ENCODE results near the gene MMP24. TPM values are rescaled to one million over a fixed set of nuclear protein-coding genes. Genes with fewer than 3 reads are reported as not detected.
A peak's percentile ranks its signal among the peaks of the same experiment; 100 is the strongest.

MMP24 gene
- total and polyA plus RNA-seq, 7 experiments from 2014 or later, result 0.07 to 0.08 TPM; not detected in 5

GRCh38 chr20:35216541-35216940, 9.9 kb upstream of the MMP24 start:
- peaks cover 0 to 42% (median 26%) of the 10 kb centered on the region in 5 donors for H3K36me3 Mint-ChIP-seq
- no peak overlapping the region for H3K27ac ChIP-seq (ENCODE audit: low read depth, low read length)
- H3K4me3 ChIP-seq (ENCODE audit: low read length), result no peak overlapping the region
- H3K9me3 Mint-ChIP-seq, result peaks cover 0 to 1% (median 0%) of the 10 kb centered on the region in 11 donors
- intact Hi-C loops (cut with micrococcal nuclease), result no loop called here
- no peaks in the 10 kb centered on the region for H3K27me3 Mint-ChIP-seq
- no peaks in the 10 kb centered on the region for H3K4me1 ChIP-seq (ENCODE audit: control insufficient read depth in 2 of 2, insufficient read depth in 2 of 2, low read length in 2 of 2)
- no peaks in the 10 kb centered on the region for H3K9me3 ChIP-seq (ENCODE audit: control insufficient read depth in 2 of 3, low read length in 3 of 3)
- H3K36me3 ChIP-seq (ENCODE audit: control insufficient read depth in 2 of 3, insufficient read depth in 3 of 3, low read length in 3 of 3), result no peaks in the 10 kb centered on the region
- ChIA-PET POLR2A (no interaction called here), CTCF (interaction anchor here (0.5 to 1.3 kb wide), 2 partner anchors 8 to 284 kb away, joined by 3 to 7 read pairs; no protein-coding TSS in a partner anchor)
- H3K4me3 Mint-ChIP-seq, result no peak overlapping the region
- no peak overlapping the region for H3K27ac Mint-ChIP-seq
- no peaks in the 10 kb centered on the region for H3K27me3 ChIP-seq (ENCODE audit: control insufficient read depth in 2 of 2, insufficient read depth in 2 of 2, low read length in 2 of 2)
- no peak for ATAC-seq
- no peak for DNase-seq
- H3K4me1 Mint-ChIP-seq, result no peaks in the 10 kb centered on the region

DNA sequence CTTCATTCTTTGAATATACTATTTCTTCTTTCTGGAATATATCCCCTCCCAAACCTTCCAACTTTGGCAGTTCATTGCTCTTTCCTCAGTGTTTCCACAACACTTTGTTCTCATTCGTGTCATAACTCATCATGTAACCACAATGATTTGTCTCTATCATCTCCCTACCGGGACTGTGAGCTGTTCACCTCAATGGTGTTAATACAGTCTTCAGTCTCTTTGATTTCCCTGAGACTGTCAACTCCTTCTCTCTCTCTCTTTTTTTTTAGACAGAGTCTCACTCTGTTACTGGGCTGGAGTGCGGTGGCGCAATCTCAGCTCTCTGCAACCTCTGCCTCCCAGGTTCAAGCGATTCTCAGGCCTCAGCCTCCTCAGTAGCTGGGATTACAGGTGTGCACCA, 2.5 kb upstream of the MMP24 start:
- CTCF ChIA-PET, result no interaction called here
- no peak for ATAC-seq

DNA sequence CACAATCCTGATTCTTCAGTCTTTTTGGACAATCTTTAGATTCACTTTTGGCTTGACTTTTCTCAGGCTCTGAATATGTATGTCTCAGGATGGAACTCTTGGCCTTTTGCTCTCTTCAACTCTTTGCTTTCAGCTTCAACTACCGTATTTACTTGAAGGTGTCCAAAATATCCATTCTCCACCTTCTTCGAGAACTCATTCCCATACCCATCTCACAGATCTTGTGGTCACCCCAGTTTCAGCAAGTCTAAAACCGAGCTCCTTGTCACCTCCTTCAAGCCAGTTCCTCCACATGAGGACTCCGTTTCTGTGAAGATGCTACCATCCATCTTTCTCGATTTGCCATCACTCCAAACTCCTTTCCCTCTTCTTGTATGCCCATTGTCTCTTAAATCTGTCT, 2.0 kb upstream of the MMP24 start:
- H3K4me3 Mint-ChIP-seq, result no peak overlapping the region
- Histone ChIP-seq H3K4me1 (ENCODE audit: control insufficient read depth in 2 of 2, insufficient read depth in 2 of 2, low read length in 2 of 2) (no peaks in the 10 kb centered on the region), H3K9me3 (ENCODE audit: control insufficient read depth in 2 of 3, low read length in 3 of 3) (no peaks in the 10 kb centered on the region), H3K4me3 (ENCODE audit: low read length) (no peak overlapping the region), H3K27ac (ENCODE audit: low read depth, low read length) (no peak overlapping the region), H3K36me3 (ENCODE audit: control insufficient read depth in 2 of 3, insufficient read depth in 3 of 3, low read length in 3 of 3) (no peaks in the 10 kb centered on the region), H3K27me3 (ENCODE audit: control insufficient read depth in 2 of 2, insufficient read depth in 2 of 2, low read length in 2 of 2) (peaks cover 3 to 6% of the 10 kb centered on the region in 2 donors)
- no peak overlapping the region for H3K27ac Mint-ChIP-seq
- H3K36me3 Mint-ChIP-seq, result peaks cover 11 to 36% (median 20%) of the 10 kb centered on the region in 5 donors
- ChIA-PET CTCF (no interaction called here), POLR2A (no interaction called here)
- ATAC-seq (no peak), DNase-seq (no peak)
- peaks cover 24 to 50% (median 29%) of the 10 kb centered on the region in 5 donors for H3K27me3 Mint-ChIP-seq
- peaks cover 5 to 16% (median 13%) of the 10 kb centered on the region in 7 donors for H3K4me1 Mint-ChIP-seq
- intact Hi-C loops (cut with micrococcal nuclease), result no loop called here
- peaks cover 0 to 12% (median 1%) of the 10 kb centered on the region in 11 donors for H3K9me3 Mint-ChIP-seq

More for the DNA sequence above, 2.5 kb upstream of the MMP24 start:
- peaks cover 18 to 44% (median 24%) of the 10 kb centered on the region in 5 donors for H3K27me3 Mint-ChIP-seq
- Histone ChIP-seq H3K9me3 (ENCODE audit: control insufficient read depth in 2 of 3, low read length in 3 of 3) (no peaks in the 10 kb centered on the region), H3K4me3 (ENCODE audit: low read length) (no peak overlapping the region), H3K36me3 (ENCODE audit: control insufficient read depth in 2 of 3, insufficient read depth in 3 of 3, low read length in 3 of 3) (no peaks in the 10 kb centered on the region), H3K4me1 (ENCODE audit: control insufficient read depth in 2 of 2, insufficient read depth in 2 of 2, low read length in 2 of 2) (no peaks in the 10 kb centered on the region), H3K27ac (ENCODE audit: low read depth, low read length) (no peak overlapping the region), H3K27me3 (ENCODE audit: control insufficient read depth in 2 of 2, insufficient read depth in 2 of 2, low read length in 2 of 2) (peaks cover 3 to 6% of the 10 kb centered on the region in 2 donors)
- intact Hi-C loops (cut with micrococcal nuclease), result no loop called here
- no peak for DNase-seq
- POLR2A ChIA-PET, result no interaction called here
- H3K36me3 Mint-ChIP-seq, result peaks cover 9 to 34% (median 19%) of the 10 kb centered on the region in 5 donors
- H3K27ac Mint-ChIP-seq, result no peak overlapping the region
- H3K4me1 Mint-ChIP-seq, result peaks cover 5 to 16% (median 13%) of the 10 kb centered on the region in 7 donors
- no peak overlapping the region for H3K4me3 Mint-ChIP-seq
- H3K9me3 Mint-ChIP-seq, result peaks cover 0 to 8% (median 1%) of the 10 kb centered on the region in 11 donors

DNA sequence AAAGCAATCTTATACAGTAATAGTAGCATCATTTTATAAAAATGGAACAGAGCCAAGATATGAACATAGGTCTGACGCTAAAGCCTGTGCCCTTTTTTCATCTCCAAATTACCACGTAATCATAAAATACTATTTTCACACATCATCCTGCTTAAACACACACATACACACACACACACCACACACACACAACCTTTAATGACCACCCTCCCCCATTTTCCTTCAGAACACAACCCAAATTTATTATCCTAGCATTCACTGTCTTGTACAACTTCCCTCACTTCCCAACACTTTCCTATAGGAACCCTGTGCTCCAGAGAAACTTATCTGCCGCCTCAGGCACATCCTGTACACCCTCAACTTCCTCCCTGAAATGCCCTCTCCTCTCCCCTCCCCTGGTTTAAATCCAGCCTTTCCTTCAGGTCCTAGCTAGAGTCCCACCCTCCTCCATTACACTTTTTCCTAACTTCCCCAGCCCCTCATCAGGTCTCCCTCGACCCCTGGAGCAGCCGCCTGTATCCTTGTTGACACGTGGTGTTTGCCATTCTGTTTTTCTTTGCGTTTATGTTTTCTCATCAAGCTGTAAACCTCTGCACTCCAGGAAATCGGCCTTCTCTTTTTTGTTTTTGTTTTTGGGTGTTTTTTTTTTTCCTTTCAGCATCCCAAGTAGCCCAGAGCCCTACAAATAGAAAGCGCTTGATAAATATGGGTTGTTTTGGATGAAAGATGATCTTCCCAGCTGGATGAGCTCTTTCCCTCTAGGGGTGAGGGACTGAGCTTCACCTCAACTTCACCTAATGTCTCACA, 968 bp upstream of the MMP24 start:
- Mint-ChIP-seq H3K9me3 (peaks cover 0 to 12% (median 1%) of the 10 kb centered on the region in 11 donors), H3K36me3 (peaks cover 11 to 39% (median 24%) of the 10 kb centered on the region in 5 donors), H3K4me1 (peaks cover 5 to 16% (median 13%) of the 10 kb centered on the region in 7 donors), H3K27ac (peak overlapping the region in 1 of 9 donors; percentile 83), H3K27me3 (peaks cover 29 to 52% (median 32%) of the 10 kb centered on the region in 5 donors), H3K4me3 (peak overlapping the region; percentile 28 to 83 (median 62))
- Histone ChIP-seq H3K9me3 (ENCODE audit: control insufficient read depth in 2 of 3, low read length in 3 of 3) (no peaks in the 10 kb centered on the region), H3K4me1 (ENCODE audit: control insufficient read depth in 2 of 2, insufficient read depth in 2 of 2, low read length in 2 of 2) (no peaks in the 10 kb centered on the region), H3K36me3 (ENCODE audit: control insufficient read depth in 2 of 3, insufficient read depth in 3 of 3, low read length in 3 of 3) (no peaks in the 10 kb centered on the region), H3K4me3 (ENCODE audit: low read length) (no peak overlapping the region), H3K27me3 (ENCODE audit: control insufficient read depth in 2 of 2, insufficient read depth in 2 of 2, low read length in 2 of 2) (peaks cover 3 to 6% of the 10 kb centered on the region in 2 donors), H3K27ac (ENCODE audit: low read depth, low read length) (no peak overlapping the region)
- CTCF ChIA-PET, result no interaction called here
- POLR2A ChIA-PET, result no interaction called here
- DNase-seq (no peak), ATAC-seq (no peak)
- intact Hi-C loops (cut with micrococcal nuclease), result no loop called here

DNA sequence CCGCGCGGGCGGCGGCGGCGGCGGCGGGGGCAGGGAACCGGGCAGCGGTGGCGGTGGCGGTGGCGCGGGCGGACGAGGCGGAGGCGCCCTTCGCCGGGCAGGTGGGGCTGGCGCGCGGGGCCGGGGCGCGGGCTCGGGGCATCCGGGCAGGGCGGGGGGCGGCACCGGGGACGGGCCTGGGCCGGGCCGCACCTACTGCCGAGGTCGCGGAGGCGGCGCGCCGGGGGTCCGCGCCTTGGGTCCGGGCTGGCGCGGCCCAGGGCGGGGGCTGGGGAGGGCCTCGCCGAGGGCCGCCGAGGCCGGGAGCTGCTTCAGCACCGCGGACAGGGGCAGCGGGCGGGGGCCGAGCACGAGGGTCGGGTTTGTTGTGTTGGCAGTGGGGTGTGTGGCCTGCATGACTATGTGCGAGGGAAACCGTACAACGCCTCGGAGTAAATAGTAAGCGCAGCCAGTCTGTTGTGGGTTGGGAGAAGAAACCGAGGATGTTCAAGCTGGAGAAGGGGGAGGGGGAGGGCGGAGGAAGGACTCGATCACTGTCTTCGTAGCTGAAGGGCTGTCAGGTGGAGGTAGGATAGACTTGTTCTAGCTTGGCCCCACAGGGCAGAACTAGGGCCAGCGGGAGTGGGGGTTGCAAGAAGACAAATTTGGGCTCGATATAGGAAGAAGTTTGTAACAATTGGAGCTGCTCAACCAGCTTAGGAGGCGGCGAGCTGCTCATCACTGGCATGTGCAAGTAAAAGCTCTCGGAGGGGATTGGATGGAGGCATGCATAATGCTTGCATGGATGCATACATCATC, 593 bp downstream of the MMP24 start:
- Mint-ChIP-seq H3K4me3 (peak overlapping the region; percentile 60 to 84 (median 78)), H3K27ac (no peak overlapping the region), H3K9me3 (peaks cover 0 to 12% (median 1%) of the 10 kb centered on the region in 11 donors), H3K27me3 (peaks cover 29 to 52% (median 39%) of the 10 kb centered on the region in 5 donors), H3K36me3 (peaks cover 12 to 50% (median 31%) of the 10 kb centered on the region in 5 donors), H3K4me1 (peaks cover 5 to 16% (median 13%) of the 10 kb centered on the region in 7 donors)
- H3K9me3 ChIP-seq (ENCODE audit: control insufficient read depth in 2 of 3, low read length in 3 of 3), result no peaks in the 10 kb centered on the region
- POLR2A ChIA-PET, result interaction anchor here (0.5 to 1.1 kb wide), 3 partner anchors 57 to 133 kb away, joined by 3 to 4 read pairs (median 3); no protein-coding TSS in a partner anchor
- H3K27me3 ChIP-seq (ENCODE audit: control insufficient read depth in 2 of 2, insufficient read depth in 2 of 2, low read length in 2 of 2), result peaks cover 3 to 6% of the 10 kb centered on the region in 2 donors
- no peak overlapping the region for H3K27ac ChIP-seq (ENCODE audit: low read depth, low read length)
- intact Hi-C loops (cut with micrococcal nuclease), result no loop called here
- H3K4me3 ChIP-seq (ENCODE audit: low read length), result no peak overlapping the region
- no peaks in the 10 kb centered on the region for H3K4me1 ChIP-seq (ENCODE audit: control insufficient read depth in 2 of 2, insufficient read depth in 2 of 2, low read length in 2 of 2)
- CTCF ChIA-PET, result no interaction called here
- peak in 8 of 9 donors; percentile 18 to 69 (median 34) for DNase-seq
- ATAC-seq, result peak; percentile 77
- H3K36me3 ChIP-seq (ENCODE audit: control insufficient read depth in 2 of 3, insufficient read depth in 3 of 3, low read length in 3 of 3), result no peaks in the 10 kb centered on the region

DNA sequence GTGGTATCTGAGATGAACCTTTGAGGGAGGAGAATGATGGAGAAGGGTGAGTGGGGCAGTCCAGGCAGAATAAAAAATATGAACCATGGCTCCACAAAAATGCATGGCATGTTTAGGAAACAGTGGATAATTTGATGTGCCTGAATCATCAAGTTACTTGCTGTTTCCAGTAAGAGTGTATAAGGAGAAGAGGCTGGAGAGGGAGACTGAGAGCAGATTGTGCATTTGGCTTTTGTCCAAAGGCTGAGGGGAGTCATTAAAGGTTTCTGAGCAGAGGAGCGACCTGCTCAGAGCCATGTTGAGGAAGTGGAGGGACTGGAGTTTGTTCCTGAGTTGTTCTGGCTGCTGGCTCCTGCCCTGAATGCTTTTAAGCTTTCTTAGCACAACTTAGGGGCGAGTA, 6.1 kb downstream of the MMP24 start:
- peak overlapping the region in 1 of 10 donors; percentile 36 for H3K4me3 Mint-ChIP-seq
- no peaks in the 10 kb centered on the region for H3K4me1 ChIP-seq (ENCODE audit: control insufficient read depth in 2 of 2, insufficient read depth in 2 of 2, low read length in 2 of 2)
- peaks cover 0 to 9% (median 0%) of the 10 kb centered on the region in 3 experiments for H3K36me3 ChIP-seq (ENCODE audit: control insufficient read depth in 2 of 3, insufficient read depth in 3 of 3, low read length in 3 of 3)
- DNase-seq, result no peak
- H3K27ac ChIP-seq (ENCODE audit: low read depth, low read length), result no peak overlapping the region
- peaks cover 0 to under 1% of the 10 kb centered on the region in 2 donors for H3K27me3 ChIP-seq (ENCODE audit: control insufficient read depth in 2 of 2, insufficient read depth in 2 of 2, low read length in 2 of 2)
- no peak overlapping the region for H3K4me3 ChIP-seq (ENCODE audit: low read length)
- H3K9me3 ChIP-seq (ENCODE audit: control insufficient read depth in 2 of 3, low read length in 3 of 3), result no peaks in the 10 kb centered on the region
- H3K27ac Mint-ChIP-seq, result no peak overlapping the region
- POLR2A ChIA-PET, result no interaction called here
- ATAC-seq, result no peak
- H3K4me1 Mint-ChIP-seq, result peaks cover 0 to 8% (median under 1%) of the 10 kb centered on the region in 7 donors
- intact Hi-C loops (cut with micrococcal nuclease), result no loop called here
- H3K27me3 Mint-ChIP-seq, result peaks cover 22 to 30% (median 25%) of the 10 kb centered on the region in 5 donors
- H3K36me3 Mint-ChIP-seq, result peaks cover 9 to 68% (median 59%) of the 10 kb centered on the region in 5 donors
- H3K9me3 Mint-ChIP-seq, result peaks cover 0 to 6% (median 0%) of the 10 kb centered on the region in 11 donors
- CTCF ChIA-PET, result no interaction called here
